Measurements from ENCODE around the gene MMP20.

DNA sequence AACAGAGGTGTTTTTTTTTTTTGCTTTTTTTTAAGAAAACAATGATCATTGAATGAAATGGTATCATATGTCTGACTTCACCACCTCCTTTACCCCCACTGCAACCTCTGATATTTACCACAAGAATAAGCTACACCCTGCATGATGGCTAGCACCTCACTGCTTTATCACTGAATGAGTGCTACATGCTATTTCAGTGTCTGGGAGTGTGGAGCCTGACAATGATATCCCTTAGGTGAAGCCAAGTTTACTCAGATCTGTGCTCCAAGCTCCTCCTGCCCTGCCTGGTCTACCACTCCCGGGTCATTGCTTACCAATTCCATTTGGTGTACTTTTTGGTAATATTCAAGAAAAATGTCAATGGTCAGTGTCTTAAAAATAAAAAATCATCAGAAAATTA is 21.1 kb downstream of the MMP20 start:
- no peak for TF ChIP-seq EZH2phosphoT487 (IDR thresholded peaks at IDR 0.05; ENCODE audit: insufficient read depth, low read depth)
- no peak for TF ChIP-seq EZH2 (IDR thresholded peaks at IDR 0.05; ENCODE audit: insufficient read depth, poor library complexity, severe bottlenecking)
